ENCODE measurements around the gene BICD2.

BICD2 gene

DNA sequence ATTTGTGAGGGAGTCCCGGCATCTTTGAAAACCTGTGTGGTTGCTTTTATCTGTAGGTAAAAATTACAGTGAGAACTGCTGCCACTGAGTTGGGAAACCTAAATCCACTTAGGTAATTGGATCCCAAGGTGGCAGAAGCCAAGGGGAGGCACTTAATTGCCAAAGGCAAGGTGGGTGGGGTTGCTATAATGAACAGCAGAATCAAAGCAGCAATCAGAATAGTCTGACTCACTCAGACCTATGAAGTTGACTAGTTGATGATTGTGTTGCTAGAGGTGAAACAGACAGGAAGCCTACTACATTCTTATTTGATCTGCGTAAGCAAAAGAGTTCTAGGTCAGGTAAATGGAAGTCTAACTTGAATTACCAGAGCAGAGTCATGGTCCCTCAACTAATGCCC, 17.3 kb upstream of the BICD2 start:
- Histone ChIP-seq H3K36me3 (replicated peaks; ENCODE audit: insufficient read depth, low read length) (no peaks in the 10 kb centered on the region), H3K9ac (ENCODE audit: low read length) (no peak overlapping the region), H3K27ac (ENCODE audit: low read length) (no peak overlapping the region), H3K9me2 (replicated peaks; ENCODE audit: insufficient read depth, low read length) (no peaks in the 10 kb centered on the region), H2AFZ (ENCODE audit: low read length) (no peak overlapping the region), H3K27me3 (replicated peaks; ENCODE audit: insufficient read depth, low read length) (no peaks in the 10 kb centered on the region), H3K9me3 (replicated peaks; ENCODE audit: insufficient read depth, low read length) (no peaks in the 10 kb centered on the region), H3K4me3 (ENCODE audit: low read length) (no peak overlapping the region), H3K4me2 (ENCODE audit: low read depth, low read length) (no peak overlapping the region), H3K79me2 (ENCODE audit: low read length) (no peaks in the 10 kb centered on the region), H3F3A (ENCODE audit: insufficient read depth, low read length) (no peaks in the 10 kb centered on the region), H3K4me1 (ENCODE audit: low read length) (no peaks in the 10 kb centered on the region), H4K20me1 (ENCODE audit: insufficient read depth, low read length) (no peaks in the 10 kb centered on the region)
- no peak for DNase-seq
- TF ChIP-seq, protein P1, sequence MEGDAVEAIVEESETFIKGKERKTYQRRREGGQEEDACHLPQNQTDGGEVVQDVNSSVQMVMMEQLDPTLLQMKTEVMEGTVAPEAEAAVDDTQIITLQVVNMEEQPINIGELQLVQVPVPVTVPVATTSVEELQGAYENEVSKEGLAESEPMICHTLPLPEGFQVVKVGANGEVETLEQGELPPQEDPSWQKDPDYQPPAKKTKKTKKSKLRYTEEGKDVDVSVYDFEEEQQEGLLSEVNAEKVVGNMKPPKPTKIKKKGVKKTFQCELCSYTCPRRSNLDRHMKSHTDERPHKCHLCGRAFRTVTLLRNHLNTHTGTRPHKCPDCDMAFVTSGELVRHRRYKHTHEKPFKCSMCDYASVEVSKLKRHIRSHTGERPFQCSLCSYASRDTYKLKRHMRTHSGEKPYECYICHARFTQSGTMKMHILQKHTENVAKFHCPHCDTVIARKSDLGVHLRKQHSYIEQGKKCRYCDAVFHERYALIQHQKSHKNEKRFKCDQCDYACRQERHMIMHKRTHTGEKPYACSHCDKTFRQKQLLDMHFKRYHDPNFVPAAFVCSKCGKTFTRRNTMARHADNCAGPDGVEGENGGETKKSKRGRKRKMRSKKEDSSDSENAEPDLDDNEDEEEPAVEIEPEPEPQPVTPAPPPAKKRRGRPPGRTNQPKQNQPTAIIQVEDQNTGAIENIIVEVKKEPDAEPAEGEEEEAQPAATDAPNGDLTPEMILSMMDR (IDR thresholded peaks at IDR 0.05; ENCODE audit: low read length) = no peak
- TF ChIP-seq EZH2 (optimal IDR thresholded peaks at IDR 0.05; ENCODE audit: low read depth, low read length) (no peak), EZH2phosphoT487 (IDR thresholded peaks at IDR 0.05; ENCODE audit: low read length) (no peak)

DNA sequence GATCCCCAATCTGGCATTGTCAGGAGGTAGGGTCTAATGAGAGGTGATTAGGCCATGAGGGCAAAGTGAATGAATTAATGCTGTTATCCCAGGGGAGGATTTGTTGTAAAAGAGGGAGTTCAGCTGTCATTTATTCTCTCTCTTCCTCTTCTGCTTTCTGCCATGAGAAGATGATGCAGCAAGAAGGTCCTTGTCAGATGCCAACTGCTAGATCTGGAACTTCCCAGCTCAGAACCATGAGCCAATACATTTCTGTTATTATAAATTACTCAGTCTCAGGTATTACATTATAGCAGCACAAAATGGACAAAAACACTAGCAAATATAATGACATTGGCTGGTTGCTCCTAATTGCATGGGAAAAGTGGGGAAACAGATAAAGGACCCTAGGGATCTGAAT, 15.6 kb upstream of the BICD2 start:
- no peaks in the 10 kb centered on the region for H3K4me1 ChIP-seq (ENCODE audit: low read length)
- H3K79me2 ChIP-seq (ENCODE audit: low read length) = no peaks in the 10 kb centered on the region
- no peak for DNase-seq
- no peaks in the 10 kb centered on the region for H3K36me3 ChIP-seq (replicated peaks; ENCODE audit: insufficient read depth, low read length)
- no peak overlapping the region for H3K4me2 ChIP-seq (ENCODE audit: low read depth, low read length)
- no peak for TF ChIP-seq EZH2 (optimal IDR thresholded peaks at IDR 0.05; ENCODE audit: low read depth, low read length)
- TF ChIP-seq, protein P1 (IDR thresholded peaks at IDR 0.05; ENCODE audit: low read length) = no peak
- no peak for TF ChIP-seq EZH2phosphoT487 (IDR thresholded peaks at IDR 0.05; ENCODE audit: low read length)
- no peaks in the 10 kb centered on the region for H3K9me3 ChIP-seq (replicated peaks; ENCODE audit: insufficient read depth, low read length)
- no peak overlapping the region for H2AFZ ChIP-seq (ENCODE audit: low read length)
- H3K9me2 ChIP-seq (replicated peaks; ENCODE audit: insufficient read depth, low read length) = no peaks in the 10 kb centered on the region
- H3K9ac ChIP-seq (ENCODE audit: low read length) = no peak overlapping the region
- no peak overlapping the region for H3K27ac ChIP-seq (ENCODE audit: low read length)
- H3K4me3 ChIP-seq (ENCODE audit: low read length) = no peak overlapping the region
- no peaks in the 10 kb centered on the region for H3F3A ChIP-seq (ENCODE audit: insufficient read depth, low read length)
- no peaks in the 10 kb centered on the region for H3K27me3 ChIP-seq (replicated peaks; ENCODE audit: insufficient read depth, low read length)
- H4K20me1 ChIP-seq (ENCODE audit: insufficient read depth, low read length) = no peaks in the 10 kb centered on the region

DNA sequence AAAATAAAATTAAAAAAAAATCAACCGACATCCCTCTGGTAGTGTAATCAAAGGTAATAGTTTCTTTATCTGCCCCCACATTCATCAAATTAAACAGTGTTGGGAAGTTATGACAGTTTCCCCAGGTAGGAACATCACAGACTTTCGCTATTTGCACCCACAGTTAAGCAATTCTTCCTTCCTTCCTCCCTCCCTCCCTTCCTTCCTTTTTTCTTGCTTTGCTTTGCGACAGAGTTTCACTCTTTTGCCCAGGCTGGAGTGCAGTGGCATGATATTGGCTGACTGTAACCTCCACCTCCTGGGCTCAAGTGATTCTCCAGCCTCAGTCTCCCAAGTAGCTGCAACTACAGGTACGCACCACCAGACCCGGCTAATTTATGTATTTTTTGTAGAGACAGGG, 10.8 kb upstream of the BICD2 start:
- Histone ChIP-seq H3K9me2 (replicated peaks; ENCODE audit: insufficient read depth, low read length) (no peaks in the 10 kb centered on the region), H3K79me2 (ENCODE audit: low read length) (no peaks in the 10 kb centered on the region), H3K27me3 (replicated peaks; ENCODE audit: insufficient read depth, low read length) (no peaks in the 10 kb centered on the region), H3K4me2 (ENCODE audit: low read depth, low read length) (no peak overlapping the region), H3F3A (ENCODE audit: insufficient read depth, low read length) (no peaks in the 10 kb centered on the region), H3K4me1 (ENCODE audit: low read length) (0 out of 2 replicates have a peak, but pooled peaks cover 3% of the 10 kb centered on the region), H3K4me3 (ENCODE audit: low read length) (no peak overlapping the region), H3K27ac (ENCODE audit: low read length) (no peak overlapping the region), H3K9me3 (replicated peaks; ENCODE audit: insufficient read depth, low read length) (no peaks in the 10 kb centered on the region), H3K9ac (ENCODE audit: low read length) (no peak overlapping the region), H4K20me1 (ENCODE audit: insufficient read depth, low read length) (no peaks in the 10 kb centered on the region), H3K36me3 (replicated peaks; ENCODE audit: insufficient read depth, low read length) (no peaks in the 10 kb centered on the region), H2AFZ (ENCODE audit: low read length) (no peak overlapping the region)
- TF ChIP-seq EZH2phosphoT487 (IDR thresholded peaks at IDR 0.05; ENCODE audit: low read length) (no peak), EZH2 (optimal IDR thresholded peaks at IDR 0.05; ENCODE audit: low read depth, low read length) (no peak)
- TF ChIP-seq, protein P1 (IDR thresholded peaks at IDR 0.05; ENCODE audit: low read length) = no peak
- DNase-seq = no peak

All from MM.1S (cell line).